ENCODE measurements around the gene PACC1. TPM values are rescaled to one million over a fixed set of nuclear protein-coding genes. Genes with fewer than 3 reads are reported as not detected.
A peak's percentile ranks its signal among the peaks of the same experiment; 100 is the strongest.

Gene PACC1
- total and polyA plus RNA-seq, 8 donors: 1.7 to 3.4 (median 3.2) TPM

DNA sequence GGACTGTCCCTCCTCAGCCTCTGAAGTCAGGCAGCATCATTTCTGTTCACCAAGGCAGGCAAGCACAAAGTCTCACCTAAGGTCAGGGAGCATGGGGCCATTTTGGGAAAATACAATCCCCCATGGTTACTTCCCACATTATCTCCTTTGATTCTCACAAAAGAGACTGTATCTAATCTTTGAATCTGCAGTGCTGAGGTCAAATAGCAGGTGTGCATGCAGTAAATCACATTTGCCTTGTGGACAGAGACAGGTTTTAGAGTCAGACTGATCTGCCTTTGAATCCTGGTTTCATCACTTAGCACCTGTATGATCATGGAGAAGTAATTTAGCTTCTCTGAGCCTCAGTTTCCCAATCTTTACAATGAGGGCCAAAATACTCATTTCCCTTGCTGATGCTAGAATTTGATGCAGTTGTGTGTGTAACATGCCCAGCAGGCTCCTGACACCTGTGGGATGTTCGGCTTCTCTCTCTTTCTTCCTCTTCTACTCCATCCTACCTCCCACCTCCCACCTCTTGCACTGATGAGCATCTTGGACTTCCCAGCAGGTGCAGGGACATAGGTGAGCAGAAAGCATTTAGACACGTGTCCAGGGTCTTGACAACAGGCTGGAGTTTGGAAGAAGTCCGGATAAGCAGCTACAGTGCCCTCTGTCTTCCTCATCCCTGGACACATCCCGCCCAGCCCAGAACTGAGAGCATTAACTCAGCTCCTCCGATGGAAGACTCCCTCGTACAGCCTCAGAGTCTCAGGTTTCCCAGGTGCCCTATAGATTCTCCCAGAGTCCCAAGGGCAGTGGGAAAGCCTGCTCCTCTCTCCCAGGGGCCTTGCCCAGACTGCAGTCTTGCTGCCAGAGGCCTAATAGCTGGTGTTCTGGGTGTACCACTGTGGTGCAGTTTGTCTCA lies 37.0 kb upstream of the PACC1 start:
- Histone ChIP-seq H3K9me3 (no peaks in the 10 kb centered on the region), H3K27me3 (no peaks in the 10 kb centered on the region), H3K27ac (no peak overlapping the region), H3K36me3 (no peaks in the 10 kb centered on the region), H3K4me1 (no peaks in the 10 kb centered on the region), H3K4me3 (no peak overlapping the region)
- TF ChIP-seq, protein P1, sequence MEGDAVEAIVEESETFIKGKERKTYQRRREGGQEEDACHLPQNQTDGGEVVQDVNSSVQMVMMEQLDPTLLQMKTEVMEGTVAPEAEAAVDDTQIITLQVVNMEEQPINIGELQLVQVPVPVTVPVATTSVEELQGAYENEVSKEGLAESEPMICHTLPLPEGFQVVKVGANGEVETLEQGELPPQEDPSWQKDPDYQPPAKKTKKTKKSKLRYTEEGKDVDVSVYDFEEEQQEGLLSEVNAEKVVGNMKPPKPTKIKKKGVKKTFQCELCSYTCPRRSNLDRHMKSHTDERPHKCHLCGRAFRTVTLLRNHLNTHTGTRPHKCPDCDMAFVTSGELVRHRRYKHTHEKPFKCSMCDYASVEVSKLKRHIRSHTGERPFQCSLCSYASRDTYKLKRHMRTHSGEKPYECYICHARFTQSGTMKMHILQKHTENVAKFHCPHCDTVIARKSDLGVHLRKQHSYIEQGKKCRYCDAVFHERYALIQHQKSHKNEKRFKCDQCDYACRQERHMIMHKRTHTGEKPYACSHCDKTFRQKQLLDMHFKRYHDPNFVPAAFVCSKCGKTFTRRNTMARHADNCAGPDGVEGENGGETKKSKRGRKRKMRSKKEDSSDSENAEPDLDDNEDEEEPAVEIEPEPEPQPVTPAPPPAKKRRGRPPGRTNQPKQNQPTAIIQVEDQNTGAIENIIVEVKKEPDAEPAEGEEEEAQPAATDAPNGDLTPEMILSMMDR (IDR thresholded peaks at IDR 0.05): no peak
- intact Hi-C loops (cut with DNase I): loop anchor here in 2 of 3 donors (5.0 to 10.0 kb wide), 3 partner anchors 137 to 384 kb away; no protein-coding TSS in a partner anchor
- DNase-seq (no peak), FAIRE-seq (no peak), ATAC-seq (no peak)
- 73 to 81% methylated on average over 6 of the region's 6 CpGs for WGBS, 2 donors

DNA sequence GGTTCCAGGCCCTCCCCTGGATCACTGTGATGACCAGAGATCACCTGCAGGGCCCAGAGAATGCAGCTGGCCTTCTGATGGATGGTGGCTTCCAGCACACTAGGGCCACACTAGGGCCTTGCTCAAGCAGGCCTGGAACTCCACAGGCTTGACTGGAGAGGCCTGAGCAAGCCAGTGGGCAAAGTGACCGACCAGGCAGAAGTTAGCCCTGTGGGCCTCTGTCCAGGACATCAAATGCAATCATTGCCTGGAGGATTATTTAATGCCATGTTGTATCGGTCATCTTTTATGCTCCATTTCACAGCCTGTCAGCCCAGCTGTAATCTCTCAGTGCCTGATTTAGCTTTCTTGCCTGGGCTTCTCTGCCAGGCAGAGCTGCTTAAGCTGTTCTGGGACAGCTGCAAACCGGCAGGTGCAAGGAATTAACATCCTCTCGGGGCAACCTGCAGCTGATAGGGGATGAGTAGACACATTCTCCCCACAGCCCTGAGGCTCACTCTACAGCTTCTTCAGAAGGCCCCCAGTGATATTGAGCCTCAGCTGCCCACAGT lies 35.7 kb upstream of the PACC1 start:
- FAIRE-seq (no peak), ATAC-seq (peak in 2 of 4 donors; percentile 45 to 69), DNase-seq (no peak)
- intact Hi-C loops (cut with DNase I): loop anchor here in 2 of 3 donors (5.0 to 10.0 kb wide), 3 partner anchors 136 to 383 kb away; no protein-coding TSS in a partner anchor
- Histone ChIP-seq H3K27me3 (no peaks in the 10 kb centered on the region), H3K9me3 (no peaks in the 10 kb centered on the region), H3K27ac (no peak overlapping the region), H3K36me3 (peaks cover 0 to 8% (median 0%) of the 10 kb centered on the region in 3 donors), H3K4me1 (no peaks in the 10 kb centered on the region), H3K4me3 (no peak overlapping the region)
- TF ChIP-seq, protein P1 (IDR thresholded peaks at IDR 0.05): no peak
- 62 to 74% methylated on average over 4 of the region's 4 CpGs for WGBS, 2 donors

DNA sequence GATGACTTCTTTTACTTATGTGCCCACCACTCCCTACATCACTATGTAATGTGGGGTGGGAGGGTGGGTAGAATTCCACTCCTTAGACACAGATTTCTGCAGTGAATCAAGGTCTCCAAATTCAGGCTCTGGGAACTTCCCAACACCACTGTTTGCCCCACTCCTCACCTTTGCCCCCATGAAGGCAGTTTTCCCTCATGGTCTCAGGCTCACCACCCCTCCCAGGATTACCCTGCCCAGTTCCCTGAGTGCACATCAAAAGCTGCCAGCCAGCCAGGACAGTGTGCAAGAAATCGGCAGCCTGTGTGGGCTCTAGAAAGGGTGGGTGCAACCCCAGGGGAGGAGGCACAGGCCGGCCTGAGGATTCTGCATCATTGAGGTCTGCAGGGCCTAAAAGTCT lies 32.8 kb upstream of the PACC1 start:
- Histone ChIP-seq H3K27me3 (no peaks in the 10 kb centered on the region), H3K36me3 (peaks cover 0 to 8% (median 0%) of the 10 kb centered on the region in 3 donors), H3K4me1 (no peaks in the 10 kb centered on the region), H3K4me3 (no peak overlapping the region), H3K9me3 (no peaks in the 10 kb centered on the region), H3K27ac (no peak overlapping the region)
- TF ChIP-seq, protein P1 (IDR thresholded peaks at IDR 0.05): no peak
- intact Hi-C loops (cut with DNase I): no loop called here
- DNase-seq: no peak
- FAIRE-seq: no peak
- no peak for ATAC-seq
- 63 to 77% methylated on average over 2 of the region's 2 CpGs for WGBS, 2 donors

DNA sequence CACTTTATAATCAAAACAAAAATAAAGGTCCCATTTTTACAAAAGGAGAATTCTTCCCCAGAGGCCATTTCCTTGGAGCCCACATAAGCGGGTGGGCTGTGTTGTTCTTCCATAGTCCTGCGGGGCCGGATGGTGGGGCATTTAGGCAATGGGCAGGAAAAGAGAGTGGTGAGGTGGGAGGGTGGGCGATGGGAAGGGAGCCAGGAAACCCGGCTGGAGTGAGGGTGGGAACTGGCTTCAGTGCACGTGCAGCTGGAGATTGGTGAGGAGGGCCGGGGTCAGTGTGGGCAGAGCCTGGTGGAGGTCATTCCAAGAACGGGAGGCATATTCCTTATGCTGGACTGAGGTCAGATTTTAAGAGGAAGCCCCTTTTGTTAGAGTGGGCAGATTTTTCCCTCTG lies 31.6 kb upstream of the PACC1 start:
- H3K9me3 ChIP-seq: no peaks in the 10 kb centered on the region
- TF ChIP-seq, protein P1 (IDR thresholded peaks at IDR 0.05): no peak
- FAIRE-seq (no peak), ATAC-seq (no peak), DNase-seq (no peak)
- 82 to 88% methylated on average over 8 of the region's 8 CpGs for WGBS, 2 donors
- no peaks in the 10 kb centered on the region for H3K4me1 ChIP-seq
- no peak overlapping the region for H3K27ac ChIP-seq
- H3K36me3 ChIP-seq: peaks cover 0 to 8% (median 0%) of the 10 kb centered on the region in 3 donors
- H3K27me3 ChIP-seq: no peaks in the 10 kb centered on the region
- intact Hi-C loops (cut with DNase I): no loop called here
- no peak overlapping the region for H3K4me3 ChIP-seq
